ENCODE data around the gene NAGPA.

DNA sequence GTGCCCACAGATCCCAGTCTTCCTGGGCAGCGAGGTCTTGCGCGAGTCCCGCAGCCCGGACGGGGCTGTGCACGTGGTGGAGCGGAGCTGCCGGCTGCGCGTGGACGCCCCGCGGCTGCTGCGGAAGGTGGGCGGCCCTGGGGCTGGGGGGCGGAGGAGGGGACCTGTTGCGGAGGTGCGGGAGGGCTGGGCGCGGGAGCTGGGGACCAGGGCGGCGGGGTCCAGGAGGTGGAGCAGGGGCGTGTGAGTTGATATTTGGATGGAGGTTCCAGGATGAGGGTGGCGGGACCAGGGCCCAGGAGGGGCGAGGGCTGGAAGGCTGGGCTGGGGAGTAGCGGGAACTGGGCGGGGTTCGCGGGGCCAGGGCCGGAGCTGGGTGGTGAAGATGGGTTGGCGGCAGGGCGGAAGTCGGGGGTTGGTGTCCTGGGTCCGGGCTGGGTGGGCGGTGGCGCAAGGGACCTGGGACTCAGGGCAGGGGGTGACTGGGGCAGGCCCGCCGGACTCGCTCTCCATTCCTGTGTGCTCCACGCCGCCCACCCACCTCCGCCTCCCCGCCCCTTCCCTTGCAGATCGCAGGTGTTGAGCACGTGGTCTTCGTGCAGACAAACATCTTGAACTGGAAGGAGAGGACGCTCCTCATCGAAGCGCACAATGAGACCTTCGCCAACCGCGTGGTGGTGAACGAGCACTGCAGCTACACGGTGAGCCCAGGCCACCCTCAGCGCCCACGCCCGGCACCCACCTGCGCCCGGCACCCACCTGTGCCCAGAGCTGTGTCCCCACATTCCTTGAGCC is 46.0 kb downstream of the NAGPA start:
- TF ChIP-seq, protein P1, sequence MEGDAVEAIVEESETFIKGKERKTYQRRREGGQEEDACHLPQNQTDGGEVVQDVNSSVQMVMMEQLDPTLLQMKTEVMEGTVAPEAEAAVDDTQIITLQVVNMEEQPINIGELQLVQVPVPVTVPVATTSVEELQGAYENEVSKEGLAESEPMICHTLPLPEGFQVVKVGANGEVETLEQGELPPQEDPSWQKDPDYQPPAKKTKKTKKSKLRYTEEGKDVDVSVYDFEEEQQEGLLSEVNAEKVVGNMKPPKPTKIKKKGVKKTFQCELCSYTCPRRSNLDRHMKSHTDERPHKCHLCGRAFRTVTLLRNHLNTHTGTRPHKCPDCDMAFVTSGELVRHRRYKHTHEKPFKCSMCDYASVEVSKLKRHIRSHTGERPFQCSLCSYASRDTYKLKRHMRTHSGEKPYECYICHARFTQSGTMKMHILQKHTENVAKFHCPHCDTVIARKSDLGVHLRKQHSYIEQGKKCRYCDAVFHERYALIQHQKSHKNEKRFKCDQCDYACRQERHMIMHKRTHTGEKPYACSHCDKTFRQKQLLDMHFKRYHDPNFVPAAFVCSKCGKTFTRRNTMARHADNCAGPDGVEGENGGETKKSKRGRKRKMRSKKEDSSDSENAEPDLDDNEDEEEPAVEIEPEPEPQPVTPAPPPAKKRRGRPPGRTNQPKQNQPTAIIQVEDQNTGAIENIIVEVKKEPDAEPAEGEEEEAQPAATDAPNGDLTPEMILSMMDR (IDR thresholded peaks at IDR 0.05 in 4 of 5, conservative IDR thresholded peaks at IDR 0.05 in 1 of 5) = no peak
- TF ChIP-seq POLR2A (IDR thresholded peaks at IDR 0.05) = no peak

Measured in gastrocnemius medialis (tissue), 4 donors.